GM12878 (cell line): ENCODE results near the gene NUP50. TPM values are rescaled to one million over a fixed set of nuclear protein-coding genes. Genes with fewer than 3 reads are reported as not detected.

Experiments used
- ATAC-seq: fragments of 200-7000 bp; cut with Tn5 transposase; 3 replicates; pipeline ENCODE4 v1.9.1; 2020; ENCODE audit warnings: mild to moderate bottlenecking, moderate library complexity
- BruUV-seq: library from RNA; stranded (reverse); fragments of 400-500 nt; replicated peaks from 2 replicates; lab custom pipeline; 2021; lab: Mats Ljungman, UMichigan
- CTCF ChIA-PET: fragments of 300-600 bp; sonication (Branson Sonifier 250); formaldehyde crosslinking; extraction: SDS; loops from one replicate; lab custom pipeline; 2021; ENCODE audit warnings: inconsistent platforms; lab: Yijun Ruan, JAX
- POLR2A ChIA-PET: fragments of 350-600 bp; formaldehyde crosslinking; extraction: SDS; loops from one replicate; lab custom pipeline; 2021; ENCODE audit warnings: inconsistent platforms; lab: Charles Lee
- RAD21 ChIA-PET: fragments of 300-600 bp; sonication (Branson Sonifier 250); formaldehyde crosslinking; loops from one replicate; lab custom pipeline; 2023; ENCODE audit warnings: antibody characterized with exemption; ENCODE audit not compliant: unreplicated experiment; lab: Charles Lee
- SMC1A ChIA-PET: fragments of 300-600 bp; sonication (Branson Sonifier 250); formaldehyde crosslinking; loops from one replicate; lab custom pipeline; 2023; ENCODE audit not compliant: unreplicated experiment, uncharacterized antibody; lab: Charles Lee
- DNase-seq: peaks from one replicate; pipeline ENCODE4 v3.0.0-alpha.2; 2011; ENCODE audit warnings: low read depth, low spot score
- FAIRE-seq: peaks from 3 replicates; lab custom pipeline; 2011; peaks lifted over from hg19 to GRCh38; lab: Jason Lieb, UNC
- H2AFZ ChIP-seq: 2 replicates; pipeline ENCODE4 v1.6.0; 2011; ENCODE audit warnings: low read depth, low read length, control low read depth; ENCODE audit not compliant: control insufficient read depth
- H3K27ac ChIP-seq: 2 replicates; pipeline ENCODE4 v1.5.1; 2011; ENCODE audit warnings: control low read depth; ENCODE audit not compliant: control insufficient read depth, insufficient read depth
- H3K27me3 ChIP-seq, 2 experiments: replicated peaks in 1 of 2; 2 replicates each; pipeline versions ENCODE4 v1.6.0 to v1.6.1; 2011; ENCODE audit warnings: low read length in 1 of 2; ENCODE audit not compliant: control insufficient read depth in 2 of 2, insufficient read depth in 2 of 2
- H3K36me3 ChIP-seq, 2 experiments: 2 replicates each; pipeline ENCODE4 v1.5.1; 2011; ENCODE audit warnings: low read length in 1 of 2; ENCODE audit not compliant: control insufficient read depth in 2 of 2, insufficient read depth in 2 of 2
- H3K4me1 ChIP-seq: 2 replicates; pipeline ENCODE4 v1.6.1; 2011; ENCODE audit warnings: mild to moderate bottlenecking, low read length, moderate library complexity, mixed read lengths; ENCODE audit not compliant: control insufficient read depth, insufficient read depth
- H3K4me2 ChIP-seq: 2 replicates; pipeline ENCODE4 v1.6.0; 2011; ENCODE audit warnings: control low read depth; ENCODE audit not compliant: control insufficient read depth, insufficient read depth
- H3K4me3 ChIP-seq: fragments of 200-600 bp; sonication (generic); 2 replicates; pipeline ENCODE4 v1.5.1; 2016
- H3K79me2 ChIP-seq: 2 replicates; pipeline ENCODE4 v1.6.0; 2011; ENCODE audit warnings: low read length; ENCODE audit not compliant: control insufficient read depth, insufficient read depth
- H3K9ac ChIP-seq: 2 replicates; pipeline ENCODE4 v1.8.0; 2011; ENCODE audit warnings: low read length, control low read depth, mixed read lengths; ENCODE audit not compliant: control insufficient read depth, insufficient read depth
- H3K9me3 ChIP-seq: replicated peaks from 3 replicates; pipeline ENCODE4 v1.5.1; 2011; ENCODE audit warnings: mild to moderate bottlenecking, low read length; ENCODE audit not compliant: control insufficient read depth, insufficient read depth
- H4K20me1 ChIP-seq: 2 replicates; pipeline ENCODE4 v1.6.0; 2011; ENCODE audit not compliant: control insufficient read depth, insufficient read depth
- ATF7 ChIP-seq: fragments of 450-650 bp; IDR thresholded peaks from 2 replicates; pipeline ENCODE4 v1.6.1; 2016; ENCODE audit warnings: low read depth, mild to moderate bottlenecking
- BCL3 ChIP-seq: IDR thresholded peaks from 2 replicates; pipeline ENCODE4 v1.6.1; 2011; ENCODE audit warnings: borderline replicate concordance, low read depth, mild to moderate bottlenecking, moderate library complexity, low read length; ENCODE audit not compliant: insufficient read depth, poor library complexity, severe bottlenecking
- CREM ChIP-seq: IDR thresholded peaks from 2 replicates; pipeline ENCODE4 v1.6.1; 2014; ENCODE audit warnings: antibody characterized with exemption, low read depth
- MLLT1 ChIP-seq: fragments of 450-650 bp; IDR thresholded peaks from 2 replicates; pipeline ENCODE4 v1.6.1; 2016; ENCODE audit warnings: mild to moderate bottlenecking
- NR2C2 ChIP-seq: IDR thresholded peaks from 2 replicates; pipeline ENCODE4 v1.6.1; 2011; ENCODE audit warnings: borderline replicate concordance, low read depth; ENCODE audit not compliant: control insufficient read depth, insufficient read length
- RB1 ChIP-seq: fragments of 450-650 bp; formaldehyde crosslinking; IDR thresholded peaks from 2 replicates; pipeline ENCODE4 v1.6.1; 2017; ENCODE audit warnings: mild to moderate bottlenecking, borderline replicate concordance
- RELB ChIP-seq: fragments of 450-650 bp; IDR thresholded peaks from 2 replicates; pipeline ENCODE4 v1.6.1; 2017; ENCODE audit warnings: low read depth, mild to moderate bottlenecking, moderate library complexity
- SMAD5 ChIP-seq: IDR thresholded peaks from 2 replicates; pipeline ENCODE4 v1.6.1; 2016; ENCODE audit warnings: antibody characterized with exemption, low read depth
- SP1 ChIP-seq: IDR thresholded peaks from one replicate; pipeline ENCODE4 v1.6.1; 2011; ENCODE audit warnings: low read depth, low read length
- STAT1 ChIP-seq: fragments of 450-650 bp; conservative IDR thresholded peaks from 2 replicates; pipeline ENCODE4 v1.6.1; 2014; ENCODE audit warnings: antibody characterized with exemption, mild to moderate bottlenecking
- TAF1 ChIP-seq: IDR thresholded peaks from 2 replicates; pipeline ENCODE4 v1.6.1; 2011; ENCODE audit warnings: mild to moderate bottlenecking, low read depth, low read length, borderline replicate concordance
- YY1 ChIP-seq: IDR thresholded peaks from 2 replicates; pipeline ENCODE4 v1.6.1; 2011; ENCODE audit warnings: low read depth, mild to moderate bottlenecking, low read length
- ZNF384 ChIP-seq: IDR thresholded peaks from 2 replicates; pipeline ENCODE4 v1.6.1; 2012; ENCODE audit warnings: low read depth, mild to moderate bottlenecking, low read length, improper control_type of control experiment, borderline replicate concordance
- WGBS: methylation state at CpG from one replicate; pipeline ENCODE4 v1.1.6; 2016; ENCODE audit warnings: low lambda C conversion rate; ENCODE audit not compliant: insufficient replicate concordance, insufficient coverage; ENCODE audit errors: missing lambda C conversion rate; 5-methylcytosine and 5-hydroxymethylcytosine counted together
- in situ Hi-C: fragments of 300-500 bp; cut with MboI; formaldehyde crosslinking; loops from 9 replicates; pipeline ENCODE4 v1.14.3; 2018; ENCODE audit warnings: mixed read lengths
- intact Hi-C: fragments of 100-400 bp; cut with micrococcal nuclease; formaldehyde crosslinking; loops from one replicate; pipeline ENCODE4 v1.14.2; 2022; ENCODE audit not compliant: unreplicated experiment
- polyA plus RNA-seq, 11 experiments: library from polyadenylated mRNA; depleted of rRNA in 4 of 11; unstranded in 6 of 11; stranded (reverse) in 5 of 11; fragments of >200 nt; fragmentation: Nextera tagmentation in 4 of 11; fragmentation: Illumina TruSeq in 1 of 11; extraction: Ambion mirVana in 4 of 11; extraction: Trizol in 1 of 11; gene quantifications; 1 replicate in 1 of 11; 2 replicates in 10 of 11; pipeline versions ENCODE4 v1.2.1 to v1.2.3, GENCODE V29; 2011 to 2016; ENCODE audit warnings: inconsistent platforms in 2 of 11, missing spikeins in 2 of 11, low read depth in 1 of 11
- total RNA-seq, 4 experiments: library from RNA; depleted of rRNA in 3 of 4; stranded (reverse); fragments of >200 nt in 3 of 4; fragmentation: Illumina TruSeq in 1 of 4; extraction: Trizol in 1 of 4; gene quantifications; 2 replicates each; pipeline versions ENCODE4 v1.2.1 to v1.2.3, GENCODE V29; 2013 to 2021
- TF ChIP-seq, protein P1 (sequence below): IDR thresholded peaks from 2 replicates; pipeline ENCODE4 v1.6.1; 2011; ENCODE audit warnings: low read depth, low read length, improper control_type of control experiment, borderline replicate concordance

NUP50 gene
- total and polyA plus RNA-seq, 10 of the 15 experiments (the other 5 are each of a cell fraction or from before 2014, with no cell fraction given), result 36.8 to 125 (median 78.8) TPM

- no peaks in the 10 kb centered on the region for H3K79me2 ChIP-seq
- RAD21 ChIA-PET, result interaction anchor here (0.9 kb wide), 1 partner anchor 13 kb away, joined by 3 read pairs; the partner anchor contains the start of gene NUP50
- H2AFZ ChIP-seq, result no peak overlapping the region
- CTCF ChIA-PET, result interaction anchor here (1.3 to 1.5 kb wide), 2 partner anchors 10 to 113 kb away, joined by 3 to 8 read pairs; no protein-coding TSS in a partner anchor
- H3K4me1 ChIP-seq, result no peaks in the 10 kb centered on the region
- 95% methylated on average over 2 of the region's 2 CpGs for WGBS
- in situ Hi-C loops, result no loop called here
- intact Hi-C loops, result no loop called here
- TF ChIP-seq RB1 (no peak), YY1 (no peak), MLLT1 (no peak), STAT1 (no peak), SMAD5 (no peak), RELB (no peak), ZNF384 (no peak), ATF7 (no peak), BCL3 (no peak), TAF1 (no peak), CREM (no peak), NR2C2 (no peak), SP1 (no peak)
- TF ChIP-seq, protein P1, sequence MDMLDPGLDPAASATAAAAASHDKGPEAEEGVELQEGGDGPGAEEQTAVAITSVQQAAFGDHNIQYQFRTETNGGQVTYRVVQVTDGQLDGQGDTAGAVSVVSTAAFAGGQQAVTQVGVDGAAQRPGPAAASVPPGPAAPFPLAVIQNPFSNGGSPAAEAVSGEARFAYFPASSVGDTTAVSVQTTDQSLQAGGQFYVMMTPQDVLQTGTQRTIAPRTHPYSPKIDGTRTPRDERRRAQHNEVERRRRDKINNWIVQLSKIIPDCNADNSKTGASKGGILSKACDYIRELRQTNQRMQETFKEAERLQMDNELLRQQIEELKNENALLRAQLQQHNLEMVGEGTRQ, result no peak
- no peaks in the 10 kb centered on the region for H4K20me1 ChIP-seq
- DNase-seq, result no peak
- H3K27ac ChIP-seq, result no peak overlapping the region
- H3K9me3 ChIP-seq, result no peaks in the 10 kb centered on the region
- no peak overlapping the region for H3K4me3 ChIP-seq
- POLR2A ChIA-PET, result interaction anchor here (0.6 kb wide), 1 partner anchor 526 kb away, joined by 3 read pairs; no protein-coding TSS in a partner anchor
- ATAC-seq, result no peak
- H3K36me3 ChIP-seq, result no peaks in the 10 kb centered on the region; a peak in 1 of 4 replicates
- no peak for FAIRE-seq
- H3K4me2 ChIP-seq, result no peak overlapping the region
- no TSS peak for BruUV-seq
- H3K27me3 ChIP-seq, result no peaks in the 10 kb centered on the region
- H3K9ac ChIP-seq, result no peak overlapping the region
- SMC1A ChIA-PET, result interaction anchor here (1.4 kb wide), 1 partner anchor 8 kb away, joined by 3 read pairs; no protein-coding TSS in a partner anchor
Observed at GRCh38 chr22:45150139-45150538, 13.6 kb upstream of the NUP50 start.
